Left renal pelvis (tissue), 4 donors: Measurements from ENCODE around the gene SLC7A1. TPM values are rescaled to one million over a fixed set of nuclear protein-coding genes. Genes with fewer than 3 reads are reported as not detected.

Source experiments
- DNase-seq, 4 donors: peaks; one replicate each; pipeline ENCODE4 v3.0.0-alpha.2; 2013; ENCODE audit warnings: low read depth in 4 of 4, low spot score in 3 of 4
- polyA plus RNA-seq, 4 donors: library from polyadenylated mRNA; unstranded; fragments of 120-200 nt; gene quantifications; one replicate each; pipeline ENCODE4 v1.2.1, GENCODE V29; 2013; ENCODE audit not compliant: insufficient read length in 4 of 4

SLC7A1 gene
- polyA plus RNA-seq, 4 donors = 4.6 to 21.9 (median 16.7) TPM

DNA sequence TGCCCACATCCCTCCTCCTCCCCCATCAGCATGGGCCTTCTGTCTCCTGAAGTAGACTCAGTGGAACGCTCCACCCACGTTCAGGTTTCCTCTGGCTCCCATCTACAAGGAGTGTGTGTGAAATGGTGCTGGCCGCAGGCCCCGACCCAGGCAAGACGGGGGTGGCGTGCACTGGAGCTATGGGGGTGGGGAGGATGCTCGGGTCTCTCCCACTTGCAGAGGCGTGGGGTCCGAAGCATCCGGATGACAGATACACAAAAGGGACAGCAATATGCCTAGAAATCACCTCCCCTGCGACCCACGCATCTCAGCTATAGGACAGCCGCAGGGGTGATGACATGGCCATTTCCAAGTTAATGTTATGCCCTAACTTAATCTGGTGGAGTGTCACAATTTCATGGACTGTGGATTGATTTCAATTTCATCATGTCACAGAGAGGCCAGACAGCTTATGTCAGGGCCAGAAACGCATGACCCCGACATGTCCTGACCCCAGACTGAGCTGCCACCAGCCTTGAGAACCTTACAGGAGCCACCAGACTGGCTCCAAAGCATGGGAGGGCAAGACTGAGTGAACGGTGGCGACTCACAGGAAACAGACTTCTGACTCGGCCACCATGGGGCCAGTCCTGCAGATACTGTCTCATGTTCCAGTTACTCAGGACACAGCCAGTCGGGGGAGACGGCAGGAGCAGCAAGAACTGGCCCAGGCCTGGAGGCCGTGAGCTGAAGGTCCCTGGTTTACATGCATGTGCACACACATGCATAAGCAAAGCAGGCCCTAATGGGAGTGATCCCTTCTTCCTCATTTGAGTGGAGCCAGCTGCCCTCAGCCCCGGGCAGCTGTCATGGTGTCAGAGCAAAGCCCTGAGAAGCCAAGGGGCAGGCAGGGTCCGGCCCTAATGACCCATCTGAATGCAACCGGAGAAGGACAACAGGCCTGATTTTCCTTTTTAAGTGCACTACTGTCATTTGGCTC is 82.2 kb downstream of the SLC7A1 start:
- no peak for DNase-seq

DNA sequence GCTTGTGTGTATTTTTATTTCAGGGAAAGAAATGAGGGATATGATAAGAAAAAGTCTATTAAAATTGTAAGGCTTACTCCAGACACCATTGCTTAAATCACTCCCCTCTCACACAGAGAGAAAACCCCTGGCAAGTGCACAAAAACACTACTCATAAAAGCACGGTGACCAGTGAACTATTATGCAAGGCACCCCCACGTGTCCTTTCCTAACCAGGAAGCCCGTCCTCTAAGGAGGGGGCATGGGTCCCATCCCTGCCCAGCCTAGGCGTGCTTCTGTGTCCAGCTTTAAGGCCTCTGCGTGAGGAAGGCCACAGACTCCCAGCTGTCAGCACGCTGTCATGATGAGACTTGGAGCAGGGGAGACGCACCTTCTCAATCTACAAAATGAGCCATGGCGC is 83.5 kb downstream of the SLC7A1 start:
- no peak for DNase-seq

DNA sequence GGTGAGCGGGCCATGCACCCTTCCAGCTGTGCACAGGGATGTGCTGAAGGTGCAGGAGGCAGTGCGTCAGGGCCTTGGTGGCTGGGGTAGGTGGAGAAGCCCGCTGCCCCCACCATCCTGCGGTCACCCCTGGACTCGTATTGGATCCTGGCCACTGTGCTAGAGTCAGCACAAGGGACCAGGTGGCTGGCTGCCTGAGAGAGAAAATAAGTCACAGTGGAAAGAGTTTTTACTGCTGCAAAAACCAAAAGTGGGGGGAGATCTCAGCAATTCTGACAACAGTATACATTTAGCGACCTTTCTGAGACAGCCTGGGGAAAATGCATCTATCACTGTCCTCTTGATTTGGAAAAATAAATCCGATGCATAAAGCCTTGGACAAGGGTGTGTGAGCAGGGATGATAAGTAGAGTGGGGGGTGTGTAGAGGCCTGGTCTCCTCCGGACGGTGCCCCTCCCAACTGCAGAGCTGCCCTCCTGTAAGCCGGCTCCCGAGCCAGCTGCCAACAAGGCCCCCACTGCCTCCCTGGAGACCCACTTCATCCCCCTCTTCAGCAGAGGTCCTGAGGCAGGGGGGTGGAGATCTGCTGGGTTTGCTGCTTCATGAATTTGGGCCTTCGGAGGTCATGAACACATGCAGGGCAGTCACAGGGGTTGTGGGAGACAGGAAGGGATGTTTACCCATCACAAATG is 84.2 kb downstream of the SLC7A1 start:
- no peak for DNase-seq

DNA sequence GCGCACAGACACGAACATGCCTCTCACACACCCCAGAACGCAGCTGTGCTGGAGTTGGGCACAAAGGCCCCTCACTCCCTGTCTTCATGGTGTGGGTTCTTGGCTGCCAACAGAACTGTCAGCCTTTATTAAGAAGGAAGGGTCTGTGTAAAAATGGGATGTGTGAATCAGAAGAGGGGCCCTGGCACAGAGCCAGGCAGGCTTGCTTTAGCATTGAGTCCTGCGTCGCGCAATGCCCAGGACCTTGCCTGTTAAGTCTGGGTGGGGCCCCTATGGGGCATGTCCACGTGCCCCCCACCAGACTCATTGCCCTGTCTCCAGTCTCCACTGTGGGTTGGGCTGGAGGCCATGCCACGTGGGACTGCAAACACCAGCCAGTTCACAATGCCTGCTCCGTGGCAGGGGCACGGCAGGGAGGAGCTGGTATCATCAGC is 84.8 kb downstream of the SLC7A1 start:
- DNase-seq = no peak

DNA sequence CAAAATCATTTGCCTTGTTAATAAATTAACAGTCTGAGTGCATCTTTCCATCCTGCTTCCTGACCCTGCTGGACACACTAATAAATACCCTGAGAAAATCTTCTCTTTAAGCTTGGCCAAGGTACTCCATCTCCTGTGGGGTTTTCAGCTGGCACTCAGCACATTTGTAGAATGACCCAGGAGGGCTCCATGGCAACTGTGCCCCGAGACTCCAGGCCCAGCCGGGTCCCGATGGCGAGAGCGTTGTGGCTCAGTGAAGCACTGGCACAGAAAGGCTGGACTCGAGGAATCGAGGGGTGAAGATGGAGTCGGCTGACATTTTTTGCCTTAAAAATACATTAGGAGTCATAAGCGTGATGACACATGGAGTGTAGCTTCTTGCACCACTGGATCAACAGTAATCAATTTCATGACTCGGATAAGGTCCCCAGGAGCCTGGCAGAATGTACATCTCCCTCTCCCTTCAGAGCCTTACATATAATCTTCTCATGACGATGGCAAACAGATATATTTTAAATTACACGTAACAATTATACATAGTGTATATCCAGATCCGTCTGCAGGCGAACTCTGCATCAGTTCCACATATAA is 85.4 kb downstream of the SLC7A1 start:
- no peak for DNase-seq

DNA sequence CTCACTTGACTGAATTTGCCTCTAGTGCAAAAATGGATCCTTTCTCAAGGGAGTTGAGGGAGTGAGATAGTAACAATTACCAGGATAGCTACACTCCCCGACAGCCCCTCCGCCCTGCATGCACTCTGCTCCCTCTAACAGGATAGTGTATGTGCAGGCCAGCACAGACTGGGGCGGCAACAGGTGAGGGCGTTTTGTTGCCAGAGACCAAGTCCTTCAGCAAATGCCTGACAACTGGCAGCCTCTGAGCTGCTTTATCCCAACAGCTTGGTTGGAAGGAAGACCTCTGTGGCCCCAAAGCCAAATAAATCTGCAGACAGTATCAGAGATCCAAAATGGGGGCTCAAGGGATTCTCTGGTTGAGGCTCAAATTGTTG is 86.6 kb downstream of the SLC7A1 start:
- DNase-seq = no peak

DNA sequence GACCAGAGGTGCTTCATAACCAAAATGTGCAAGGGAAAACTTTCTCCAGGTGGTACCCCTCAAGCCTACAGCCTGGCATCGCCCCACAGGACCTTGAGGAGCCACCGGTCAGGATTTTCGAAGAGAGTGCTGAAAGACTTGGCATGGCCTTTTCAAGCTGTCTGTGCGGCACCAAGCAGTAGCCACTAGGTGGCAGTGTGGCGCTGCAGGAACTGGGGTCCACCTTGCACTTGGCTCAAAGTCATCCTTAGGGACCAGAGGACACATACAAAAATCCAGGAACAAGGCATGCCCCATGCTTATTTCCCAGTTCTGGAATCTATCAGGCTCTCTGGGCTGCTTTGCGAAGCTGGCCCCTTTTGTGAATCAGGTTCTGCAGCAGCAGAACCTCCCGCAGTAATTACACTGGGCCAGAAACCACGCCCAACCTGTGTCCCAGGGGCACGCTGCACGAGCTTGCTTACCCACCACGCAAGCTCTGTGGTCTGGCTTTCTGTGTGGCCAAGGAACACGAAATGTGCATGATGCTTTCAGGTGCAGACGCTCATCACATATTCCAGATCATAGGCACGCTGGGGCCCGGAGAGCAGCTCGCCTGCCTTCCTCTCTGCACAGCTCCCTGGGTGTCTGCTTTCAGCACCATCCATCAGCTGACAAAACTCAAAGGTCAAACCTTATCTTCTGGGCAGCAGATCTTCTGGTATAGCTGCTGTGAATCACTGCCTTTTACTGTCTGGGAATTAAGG is 87.2 kb downstream of the SLC7A1 start:
- peak; percentile 70 to 84 (median 74) for DNase-seq

DNA sequence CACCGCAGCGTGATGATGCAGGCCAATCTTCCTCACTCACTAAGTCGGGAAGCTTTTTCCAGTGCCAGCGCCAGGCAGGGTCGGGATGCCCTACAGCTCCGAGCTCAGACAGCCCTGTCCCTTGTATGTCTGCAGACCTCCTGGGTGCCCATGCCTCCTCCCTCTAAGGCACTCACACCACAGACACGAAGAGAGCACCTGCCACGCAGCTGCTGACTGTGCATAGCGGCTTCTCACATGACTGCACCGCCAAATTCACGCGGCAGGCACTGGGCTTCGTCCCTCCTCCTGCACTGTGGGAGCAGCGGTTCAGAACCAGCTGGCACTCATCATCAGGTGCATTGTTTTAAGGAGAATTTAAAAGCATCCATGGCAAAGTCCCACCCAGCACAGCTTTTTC is 88.1 kb downstream of the SLC7A1 start:
- DNase-seq = no peak

DNA sequence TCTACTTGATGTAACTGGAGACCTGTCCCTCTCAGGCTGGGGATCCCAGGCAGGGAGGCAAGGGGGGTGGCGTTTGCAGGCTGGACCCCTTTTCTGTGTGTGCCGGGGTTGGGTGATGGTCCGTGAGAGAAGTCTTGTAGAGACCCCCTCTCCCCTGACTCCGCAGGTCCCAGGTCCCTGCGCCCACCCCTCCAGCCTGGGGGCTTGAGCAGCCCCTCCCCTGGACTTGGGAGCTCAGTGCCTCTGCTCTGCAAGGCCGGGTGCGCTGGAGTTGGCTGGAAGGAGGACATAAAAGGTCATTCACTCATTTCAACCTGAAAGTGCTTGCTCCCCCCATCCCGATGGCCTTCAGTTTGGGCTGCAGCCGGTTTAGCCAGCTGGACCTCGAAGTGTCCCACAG is 89.5 kb downstream of the SLC7A1 start:
- DNase-seq = no peak

DNA sequence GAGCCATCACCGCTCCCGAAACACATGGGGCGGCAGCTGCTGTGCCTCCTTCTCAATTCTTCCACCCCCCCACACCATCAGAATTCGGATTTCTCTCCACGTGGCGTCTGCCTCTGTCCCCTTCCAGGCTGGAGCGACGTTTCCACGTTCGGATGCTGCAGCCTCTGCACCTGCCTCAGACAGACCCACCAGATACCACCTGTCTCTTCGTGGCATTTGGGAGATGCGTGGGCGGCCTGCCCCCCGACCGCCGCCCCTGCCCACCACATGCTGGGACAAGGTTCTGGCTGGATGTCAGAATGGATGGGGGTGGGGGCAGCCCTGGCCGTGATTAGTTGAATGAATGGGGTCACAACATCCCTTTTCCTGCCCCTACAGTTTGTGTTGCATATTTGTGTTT is 90.0 kb downstream of the SLC7A1 start:
- no peak for DNase-seq

DNA sequence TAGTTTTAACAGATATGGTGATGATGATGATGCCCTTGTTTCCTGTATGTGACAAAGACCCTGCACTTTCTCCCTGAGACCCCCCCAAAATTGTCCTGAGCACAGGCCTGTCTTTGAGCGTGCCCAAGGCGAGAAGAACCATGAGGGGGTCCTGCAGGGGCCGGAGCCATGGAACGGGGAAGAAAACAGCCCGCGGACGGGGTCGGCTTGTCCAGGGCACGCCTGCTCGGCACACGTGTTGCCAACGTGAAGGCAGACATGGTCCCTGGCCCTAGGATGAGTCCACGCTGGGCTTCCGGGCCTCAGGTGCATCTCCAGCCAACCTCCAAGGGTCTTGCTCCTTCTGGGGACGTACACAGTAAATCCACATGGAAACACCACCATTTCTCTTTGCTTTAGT is 90.8 kb downstream of the SLC7A1 start:
- DNase-seq = no peak

DNA sequence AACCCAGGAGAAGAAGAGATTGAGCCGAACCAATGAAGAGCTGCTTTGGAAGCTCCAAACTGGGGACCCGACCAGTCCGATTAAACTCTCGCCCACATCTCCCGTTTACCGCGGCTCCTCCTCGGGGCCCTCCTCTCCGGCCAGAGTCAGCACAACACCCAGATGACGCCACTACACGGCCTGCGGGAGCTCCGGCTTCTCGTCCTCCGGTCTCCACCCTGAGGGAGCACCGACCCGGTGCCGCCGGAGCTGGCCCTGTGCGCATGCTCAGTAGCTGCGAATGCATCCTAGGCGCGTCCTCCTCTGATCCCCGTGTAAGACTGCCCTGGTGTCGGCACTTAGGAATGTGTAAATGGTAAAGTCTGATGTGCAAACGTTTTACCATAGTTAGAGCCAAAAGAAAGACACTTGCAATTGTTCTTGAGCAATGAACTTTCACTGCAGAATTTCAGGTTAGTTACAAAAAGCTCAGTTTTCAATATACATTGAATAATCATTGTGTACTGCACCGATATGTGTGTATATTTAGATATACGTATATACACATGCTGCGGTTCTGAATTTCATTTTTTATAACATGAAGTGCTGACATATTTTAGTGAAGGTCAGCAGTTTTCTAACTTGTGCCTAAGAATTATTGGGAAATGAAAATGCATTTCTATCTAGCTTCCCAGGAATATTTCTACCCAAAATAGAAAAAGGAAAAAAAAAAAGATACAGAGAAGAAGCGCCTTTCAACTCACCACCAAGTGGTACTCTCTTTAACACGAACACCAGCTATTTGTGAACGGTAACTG is 92.2 kb downstream of the SLC7A1 start:
- DNase-seq = no peak

DNA sequence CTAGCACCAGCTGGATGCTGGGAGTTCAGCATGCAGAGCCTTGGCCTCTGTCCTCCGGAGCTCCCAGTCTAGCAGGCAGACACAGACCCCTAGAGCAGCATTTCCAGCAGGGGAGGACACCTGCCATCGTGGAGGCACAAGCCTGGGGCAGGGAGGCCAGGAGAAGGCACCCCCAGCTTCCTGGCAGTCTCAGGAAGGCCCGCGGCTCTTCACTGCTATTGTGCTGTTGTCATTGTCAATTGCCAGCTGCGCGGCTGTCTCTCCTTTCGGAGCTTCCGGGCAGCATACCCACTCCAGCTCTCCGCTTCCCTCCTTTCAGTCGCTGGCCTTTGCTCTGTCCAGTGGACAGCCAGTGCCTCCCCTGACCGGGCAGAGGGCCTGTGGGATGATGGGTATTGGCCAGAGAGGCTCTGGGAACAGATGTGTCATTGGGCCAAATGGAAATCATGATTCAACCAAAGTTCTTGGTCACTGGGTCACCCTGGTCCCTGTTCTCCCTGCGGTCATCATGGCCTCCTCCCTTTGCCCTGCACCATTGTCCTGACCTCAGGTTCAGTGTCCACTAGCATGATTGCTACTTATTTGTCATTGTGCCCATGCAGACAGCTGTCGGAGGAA is 93.0 kb downstream of the SLC7A1 start:
- no peak for DNase-seq

DNA sequence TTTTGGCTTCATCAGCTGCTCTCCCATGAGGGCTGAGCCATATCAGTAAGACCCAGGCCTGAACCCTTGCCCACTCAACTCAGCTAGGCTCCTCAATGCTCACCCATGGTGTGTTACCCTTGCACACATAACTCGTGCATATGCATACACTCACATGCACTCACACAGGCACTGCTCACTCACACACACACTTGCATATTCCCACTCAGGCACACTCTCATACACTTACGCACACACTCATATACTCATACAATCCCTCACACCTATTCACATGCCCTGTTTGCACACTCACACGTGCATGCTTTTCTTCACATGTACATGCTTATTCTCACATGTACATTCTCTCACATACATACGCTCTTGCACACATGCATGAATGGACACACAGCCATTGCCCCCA is 93.8 kb downstream of the SLC7A1 start:
- DNase-seq = no peak

DNA sequence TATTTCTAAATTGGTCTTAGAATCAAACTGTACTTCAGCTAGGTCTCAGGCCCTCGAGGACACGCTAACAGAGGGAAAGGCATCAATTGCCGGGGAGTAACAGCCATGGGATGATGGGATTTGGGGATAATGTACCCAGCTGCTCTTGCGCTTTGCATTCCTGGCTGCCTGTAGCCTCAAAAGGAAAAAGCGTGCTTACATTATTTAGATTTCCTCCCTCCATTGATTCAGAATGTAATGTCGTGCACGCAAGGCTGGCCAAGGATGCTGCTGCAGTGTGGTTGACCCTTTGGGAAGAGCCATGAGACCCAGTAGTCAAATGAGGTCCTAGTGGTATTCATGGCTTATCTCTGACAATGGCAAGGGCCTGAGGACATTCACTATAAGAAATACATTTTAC is 95.1 kb downstream of the SLC7A1 start:
- no peak for DNase-seq

DNA sequence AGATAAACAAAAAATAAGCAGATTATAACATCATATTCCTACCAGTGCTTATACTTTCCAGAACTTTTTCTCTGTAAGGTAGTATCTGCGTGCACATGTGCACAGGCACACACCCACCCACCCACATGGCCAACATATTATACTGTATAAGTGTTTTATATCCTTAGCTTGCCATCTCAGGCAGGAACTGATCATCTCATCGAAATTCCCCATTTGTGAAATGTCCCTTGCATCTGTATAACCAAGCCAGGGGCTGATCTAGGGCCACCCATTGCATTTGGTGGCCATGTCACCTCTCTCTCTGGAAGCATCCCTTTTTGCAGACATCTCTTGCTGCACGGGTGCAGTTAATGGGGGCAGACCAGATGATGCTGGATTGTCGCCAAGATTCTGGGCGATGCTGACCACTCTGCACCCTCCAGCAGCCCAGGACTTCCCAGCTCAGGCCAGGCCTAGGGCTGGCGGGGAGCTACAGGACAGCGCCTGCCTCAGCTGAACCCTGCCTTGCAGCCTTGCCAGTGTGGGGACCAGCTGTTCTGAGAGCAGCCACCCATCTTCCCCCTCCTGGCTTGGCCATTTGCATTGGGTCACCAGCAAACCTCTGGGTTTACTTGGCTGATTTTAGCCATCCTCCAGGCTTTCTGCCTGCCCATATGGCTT is 95.9 kb downstream of the SLC7A1 start:
- no peak for DNase-seq

DNA sequence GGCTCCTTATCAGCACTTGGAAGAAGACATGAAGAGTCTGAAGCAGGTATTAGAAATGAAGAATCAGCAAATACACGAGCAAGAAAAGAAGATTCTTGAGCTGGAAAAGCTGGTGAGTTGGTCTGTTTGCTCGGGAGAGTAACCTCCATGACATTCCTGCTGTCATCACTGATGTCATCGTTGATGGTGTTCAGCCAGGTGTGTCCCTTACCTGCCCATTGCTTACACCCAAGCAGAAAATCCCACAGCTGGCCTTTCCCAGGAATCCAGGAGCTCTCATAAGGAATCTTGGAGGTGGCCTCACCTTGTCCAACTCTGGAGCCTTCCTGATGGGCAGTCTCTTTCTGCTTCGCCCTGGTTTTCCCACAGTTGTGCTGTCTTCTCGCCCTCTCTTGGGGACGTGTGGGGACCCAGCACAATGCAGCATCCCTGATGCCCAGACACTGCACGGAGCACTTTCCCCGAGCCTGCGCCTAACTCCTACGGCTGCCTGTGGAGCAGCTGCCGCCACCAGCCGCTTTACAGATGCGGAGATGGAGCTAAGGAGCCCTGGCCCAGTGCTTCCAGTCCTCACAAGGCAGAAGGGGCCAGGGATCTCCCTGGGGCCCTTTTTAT is 97.0 kb downstream of the SLC7A1 start:
- no peak for DNase-seq

DNA sequence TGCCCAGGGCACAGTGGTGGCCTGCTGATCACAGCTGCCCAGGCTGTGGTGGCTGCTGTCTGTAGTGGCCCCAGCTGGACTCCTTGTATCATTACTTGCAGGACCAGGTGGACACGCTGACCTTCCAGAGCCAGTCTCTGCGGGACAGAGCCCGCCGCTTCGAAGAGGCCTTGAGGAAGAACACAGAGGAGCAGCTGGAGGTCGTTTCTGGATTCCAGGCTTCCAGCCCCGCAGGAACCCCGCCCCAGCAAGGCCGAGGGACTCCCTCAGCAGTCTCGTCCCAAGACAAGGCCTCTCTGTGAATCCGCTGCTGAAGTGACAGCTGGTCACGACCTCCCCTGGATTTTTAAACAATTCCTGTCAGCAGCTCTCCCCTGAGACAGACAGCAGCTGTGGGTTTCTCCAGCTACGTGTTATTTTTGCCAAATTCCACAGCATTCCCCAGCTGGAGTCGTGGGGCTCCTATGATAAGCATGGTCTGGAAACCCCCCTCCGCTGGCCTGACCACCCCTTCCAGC is 98.3 kb downstream of the SLC7A1 start:
- DNase-seq = peak; percentile 65 to 72 (median 68)
